Measurements from ENCODE around the gene MYH9.
"Not testable (repeated sequence)": the region's sequence is repeated elsewhere in the genome, so short reads cannot be mapped to it uniquely, and the experiment has no call there.

DNA sequence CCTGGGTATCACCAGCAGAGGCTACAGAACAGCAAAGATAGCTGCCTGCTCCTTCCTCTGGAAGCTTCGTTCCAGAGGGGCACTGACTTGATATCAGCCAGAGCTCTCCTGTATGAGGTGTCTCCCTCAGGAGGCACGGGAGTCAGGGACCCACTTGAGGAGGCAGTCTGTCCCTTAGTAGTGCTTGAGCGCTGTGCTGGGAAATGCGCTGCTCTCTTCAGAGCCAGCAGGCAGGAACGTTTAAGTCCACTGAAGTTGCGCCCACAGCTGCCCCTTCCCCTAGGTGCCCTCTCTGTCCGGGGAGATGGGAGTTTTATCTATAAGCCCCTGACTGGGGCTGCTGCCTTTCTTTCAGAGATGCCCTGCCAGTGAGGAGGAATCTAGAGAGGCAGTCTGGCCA, 116.5 kb downstream of the MYH9 start:
- not testable (repeated sequence) for TF ChIP-seq POLR2A (IDR thresholded peaks at IDR 0.05)
- TF ChIP-seq, protein P1, sequence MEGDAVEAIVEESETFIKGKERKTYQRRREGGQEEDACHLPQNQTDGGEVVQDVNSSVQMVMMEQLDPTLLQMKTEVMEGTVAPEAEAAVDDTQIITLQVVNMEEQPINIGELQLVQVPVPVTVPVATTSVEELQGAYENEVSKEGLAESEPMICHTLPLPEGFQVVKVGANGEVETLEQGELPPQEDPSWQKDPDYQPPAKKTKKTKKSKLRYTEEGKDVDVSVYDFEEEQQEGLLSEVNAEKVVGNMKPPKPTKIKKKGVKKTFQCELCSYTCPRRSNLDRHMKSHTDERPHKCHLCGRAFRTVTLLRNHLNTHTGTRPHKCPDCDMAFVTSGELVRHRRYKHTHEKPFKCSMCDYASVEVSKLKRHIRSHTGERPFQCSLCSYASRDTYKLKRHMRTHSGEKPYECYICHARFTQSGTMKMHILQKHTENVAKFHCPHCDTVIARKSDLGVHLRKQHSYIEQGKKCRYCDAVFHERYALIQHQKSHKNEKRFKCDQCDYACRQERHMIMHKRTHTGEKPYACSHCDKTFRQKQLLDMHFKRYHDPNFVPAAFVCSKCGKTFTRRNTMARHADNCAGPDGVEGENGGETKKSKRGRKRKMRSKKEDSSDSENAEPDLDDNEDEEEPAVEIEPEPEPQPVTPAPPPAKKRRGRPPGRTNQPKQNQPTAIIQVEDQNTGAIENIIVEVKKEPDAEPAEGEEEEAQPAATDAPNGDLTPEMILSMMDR (IDR thresholded peaks at IDR 0.05): not testable (repeated sequence)
